Neural crest cell (in vitro differentiated cells): ENCODE measurements around the gene CDK19. TPM values are rescaled to one million over a fixed set of nuclear protein-coding genes. Genes with fewer than 3 reads are reported as not detected.

Experiments
- DNase-seq: peaks from one replicate; pipeline ENCODE4 v3.0.0; 2021; ENCODE audit warnings: low read depth, mixed read lengths, low spot score
- H3K27ac Mint-ChIP-seq: one replicate; pipeline ENCODE4 v1.8.0; 2021; ENCODE audit warnings: mild to moderate bottlenecking, mixed read lengths; ENCODE audit not compliant: unreplicated experiment
- H3K27me3 Mint-ChIP-seq: 2 replicates; pipeline ENCODE4 v1.8.0; 2021; ENCODE audit warnings: low read depth, mild to moderate bottlenecking, mixed read lengths
- H3K36me3 Mint-ChIP-seq: 2 replicates; pipeline ENCODE4 v1.8.0; 2021; ENCODE audit warnings: low read depth, mild to moderate bottlenecking, mixed read lengths
- H3K4me1 Mint-ChIP-seq: 2 replicates; pipeline ENCODE4 v1.8.0; 2021; ENCODE audit warnings: mixed read lengths
- H3K4me3 Mint-ChIP-seq: one replicate; pipeline ENCODE4 v1.8.0; 2021; ENCODE audit warnings: mild to moderate bottlenecking, mixed read lengths
- H3K9me3 Mint-ChIP-seq: 2 replicates; pipeline ENCODE4 v1.8.0; 2021; ENCODE audit warnings: mixed read lengths
- CTCF ChIP-seq: fragments of 200-600 bp; sonication (generic); conservative IDR thresholded peaks from 2 replicates; pipeline ENCODE4 v1.5.0; 2021; ENCODE audit warnings: antibody characterized with exemption, mild to moderate bottlenecking
- total RNA-seq: library from RNA; stranded (reverse); gene quantifications from 2 replicates; pipeline ENCODE4 v1.2.1, GENCODE V29; 2021

CDK19 gene
- total RNA-seq, 1 donor from 2014 or later: 24.4 TPM

- Mint-ChIP-seq H3K27ac (no peak overlapping the region), H3K27me3 (no peaks in the 10 kb centered on the region), H3K4me1 (no peaks in the 10 kb centered on the region), H3K9me3 (no peaks in the 10 kb centered on the region), H3K36me3 (no peaks in the 10 kb centered on the region), H3K4me3 (no peak overlapping the region)
- no peak for TF ChIP-seq CTCF
- no peak for DNase-seq
These were observed 188.8 kb downstream of the CDK19 start for GRCh38 chr6:110626442-110626841.

- H3K36me3 Mint-ChIP-seq: no peaks in the 10 kb centered on the region
- no peaks in the 10 kb centered on the region for H3K27me3 Mint-ChIP-seq
- no peaks in the 10 kb centered on the region for H3K4me1 Mint-ChIP-seq
- H3K27ac Mint-ChIP-seq: no peak overlapping the region
- DNase-seq: no peak
- no peaks in the 10 kb centered on the region for H3K9me3 Mint-ChIP-seq
- TF ChIP-seq CTCF: no peak
- no peak overlapping the region for H3K4me3 Mint-ChIP-seq
These were observed 189.4 kb downstream of the CDK19 start for GRCh38 chr6:110625883-110626282.

- Mint-ChIP-seq H3K9me3 (no peaks in the 10 kb centered on the region), H3K4me1 (peaks cover 9% of the 10 kb centered on the region), H3K27me3 (no peaks in the 10 kb centered on the region), H3K27ac (no peak overlapping the region), H3K36me3 (peaks cover 6% of the 10 kb centered on the region), H3K4me3 (no peak overlapping the region)
- DNase-seq: no peak
- TF ChIP-seq CTCF: no peak
These were observed 192.2 kb downstream of the CDK19 start for GRCh38 chr6:110622912-110623578.

- no peak overlapping the region for H3K27ac Mint-ChIP-seq
- no peak overlapping the region for H3K4me3 Mint-ChIP-seq
- no peaks in the 10 kb centered on the region for H3K9me3 Mint-ChIP-seq
- no peaks in the 10 kb centered on the region for H3K27me3 Mint-ChIP-seq
- peaks cover 7% of the 10 kb centered on the region for H3K36me3 Mint-ChIP-seq
- DNase-seq: no peak
- peaks cover 19% of the 10 kb centered on the region for H3K4me1 Mint-ChIP-seq
- TF ChIP-seq CTCF: no peak
These were observed 194.2 kb downstream of the CDK19 start for GRCh38 chr6:110621061-110621460.

- no peaks in the 10 kb centered on the region for H3K9me3 Mint-ChIP-seq
- H3K4me3 Mint-ChIP-seq: no peak overlapping the region
- H3K27me3 Mint-ChIP-seq: no peaks in the 10 kb centered on the region
- DNase-seq: no peak
- H3K4me1 Mint-ChIP-seq: peaks cover 19% of the 10 kb centered on the region
- TF ChIP-seq CTCF: no peak
- no peak overlapping the region for H3K27ac Mint-ChIP-seq
- peaks cover 8% of the 10 kb centered on the region for H3K36me3 Mint-ChIP-seq
These were observed 195.2 kb downstream of the CDK19 start for GRCh38 chr6:110620065-110620464.
